H1 (cell line): ENCODE measurements around the gene EEF1AKMT2. TPM values are rescaled to one million over a fixed set of nuclear protein-coding genes. Genes with fewer than 3 reads are reported as not detected.

Experiments
- CTCF ChIA-PET: fragments of 300-600 bp; sonication (Branson Sonifier 250); formaldehyde crosslinking; loops from one replicate; lab custom pipeline; 2021; ENCODE audit not compliant: partially characterized antibody; lab: Charles Lee
- POLR2A ChIA-PET: fragments of 300-600 bp; sonication (Branson Sonifier 250); formaldehyde crosslinking; loops from one replicate; lab custom pipeline; 2021; ENCODE audit warnings: inconsistent platforms; ENCODE audit not compliant: partially characterized antibody; lab: Charles Lee
- DNase-seq, 2 experiments: peaks; one replicate each; pipeline versions ENCODE4 v3.0.0 to v3.0.0-alpha.2; 2010 to 2022; ENCODE audit warnings: low spot score in 2 of 2, low read depth in 1 of 2, mixed read lengths in 1 of 2
- FAIRE-seq: peaks from 2 replicates; lab custom pipeline; 2011; peaks lifted over from hg19 to GRCh38; lab: Jason Lieb, UNC
- H2AFZ ChIP-seq: 2 replicates; pipeline ENCODE4 v1.8.1; 2012; ENCODE audit warnings: low read length, inconsistent platforms
- H2AK5ac ChIP-seq: 2 replicates; pipeline ENCODE4 v1.6.1; 2013; ENCODE audit warnings: low read depth, low read length
- H2BK120ac ChIP-seq: replicated peaks from 2 replicates; pipeline ENCODE3; 2013; ENCODE audit warnings: low read depth, low read length, inconsistent platforms
- H2BK12ac ChIP-seq: 2 replicates; pipeline ENCODE4 v1.6.1; 2013; ENCODE audit warnings: low read depth, low read length
- H2BK15ac ChIP-seq: 2 replicates; pipeline ENCODE4 v1.6.1; 2013; ENCODE audit warnings: low read length
- H2BK20ac ChIP-seq: 2 replicates; pipeline ENCODE4 v1.6.1; 2013; ENCODE audit warnings: low read length
- H2BK5ac ChIP-seq: 2 replicates; pipeline ENCODE4 v1.6.1; 2013; ENCODE audit warnings: low read depth, low read length
- H3K14ac ChIP-seq: 2 replicates; pipeline ENCODE4 v1.6.1; 2013; ENCODE audit warnings: inconsistent platforms; ENCODE audit not compliant: insufficient read length
- H3K18ac ChIP-seq: 2 replicates; pipeline ENCODE4 v1.6.1; 2013; ENCODE audit warnings: low read length; ENCODE audit errors: extremely low read depth
- H3K23ac ChIP-seq: 2 replicates; pipeline ENCODE4 v1.6.1; 2013; ENCODE audit warnings: inconsistent platforms; ENCODE audit not compliant: insufficient read length
- H3K23me2 ChIP-seq: 2 replicates; pipeline ENCODE4 v1.6.1; 2013; ENCODE audit warnings: low read depth, low read length
- H3K27ac ChIP-seq: 2 replicates; pipeline ENCODE4 v1.6.1; 2011; ENCODE audit warnings: low read depth, low read length, inconsistent platforms
- H3K27me3 ChIP-seq, 4 experiments: replicated peaks in 1 of 4; 1 replicate in 1 of 4; 2 replicates in 3 of 4; pipeline versions ENCODE4 v1.6.1 to v1.8.1; 2011 to 2013; ENCODE audit warnings: low read length in 3 of 4, mild to moderate bottlenecking in 3 of 4, inconsistent platforms in 2 of 4, mixed read lengths in 2 of 4, moderate library complexity in 1 of 4; ENCODE audit not compliant: control insufficient read depth in 3 of 4, insufficient read depth in 3 of 4; ENCODE audit errors: extremely low read depth in 1 of 4
- H3K36me3 ChIP-seq, 4 experiments: 2 replicates each; pipeline versions ENCODE4 v1.6.1 to v1.8.1; 2011 to 2013; ENCODE audit warnings: mild to moderate bottlenecking in 4 of 4, low read length in 3 of 4, moderate library complexity in 2 of 4, control low read depth in 1 of 4, inconsistent platforms in 1 of 4; ENCODE audit not compliant: insufficient read depth in 4 of 4, control insufficient read depth in 2 of 4
- H3K4ac ChIP-seq: replicated peaks from 2 replicates; pipeline ENCODE3; 2013; ENCODE audit warnings: low read length, low read depth, mixed read lengths, inconsistent platforms; ENCODE audit not compliant: insufficient read length
- H3K4me1 ChIP-seq, 4 experiments: replicated peaks in 1 of 4; 1 replicate in 1 of 4; 2 replicates in 3 of 4; pipeline versions ENCODE4 v1.6.1 to v1.8.1; 2011 to 2013; ENCODE audit warnings: low read length in 3 of 4, inconsistent platforms in 2 of 4, mixed read lengths in 1 of 4; ENCODE audit not compliant: insufficient read depth in 4 of 4, control insufficient read depth in 3 of 4
- H3K4me2 ChIP-seq, 2 experiments: 2 replicates each; pipeline versions ENCODE4 v1.6.1 to v1.8.1; 2011 to 2013; ENCODE audit warnings: low read depth in 2 of 2, low read length in 2 of 2, control low read depth in 1 of 2, inconsistent platforms in 1 of 2, mild to moderate bottlenecking in 1 of 2; ENCODE audit not compliant: insufficient read depth in 1 of 2
- H3K4me3 ChIP-seq, 4 experiments: fragments of 200-600, 300-600 bp in 1 of 4; sonication (generic), shearing (Covaris generic), sonication (Bioruptor Twin) in 1 of 4; 2 replicates each; pipeline versions ENCODE4 v1.5.1 to v1.8.1; 2011 to 2016; ENCODE audit warnings: low read length in 4 of 4, low read depth in 3 of 4, control low read depth in 2 of 4, inconsistent platforms in 2 of 4, mild to moderate bottlenecking in 2 of 4, mixed read lengths in 1 of 4, moderate library complexity in 1 of 4; ENCODE audit not compliant: insufficient read depth in 2 of 4; ENCODE audit errors: extremely low read depth in 1 of 4
- H3K56ac ChIP-seq: replicated peaks from 2 replicates; pipeline ENCODE3; 2013; ENCODE audit warnings: low read depth, mild to moderate bottlenecking, mixed read lengths, low read length, inconsistent platforms; ENCODE audit not compliant: insufficient read length
- H3K79me1 ChIP-seq: 2 replicates; pipeline ENCODE4 v1.6.1; 2013; ENCODE audit warnings: low read depth, low read length, control low read depth
- H3K79me2 ChIP-seq, 2 experiments: 2 replicates each; pipeline versions ENCODE4 v1.6.1 to v1.8.1; 2012 to 2013; ENCODE audit warnings: low read length in 2 of 2, mild to moderate bottlenecking in 2 of 2, inconsistent platforms in 1 of 2; ENCODE audit not compliant: insufficient read depth in 2 of 2, control insufficient read depth in 1 of 2
- H3K9ac ChIP-seq, 4 experiments: replicated peaks in 1 of 4; 1 replicate in 1 of 4; 2 replicates in 3 of 4; pipeline versions ENCODE4 v1.6.1 to v1.8.1; 2011 to 2013; ENCODE audit warnings: low read depth in 3 of 4, low read length in 3 of 4, control low read depth in 2 of 4, mild to moderate bottlenecking in 2 of 4, moderate library complexity in 2 of 4, inconsistent platforms in 1 of 4; ENCODE audit errors: extremely low read depth in 1 of 4
- H3K9me3 ChIP-seq, 2 experiments: 2 replicates each; pipeline versions ENCODE4 v1.6.1 to v1.8.1; 2012 to 2013; ENCODE audit warnings: mild to moderate bottlenecking in 2 of 2, moderate library complexity in 2 of 2, control low read depth in 1 of 2, inconsistent platforms in 1 of 2, low read depth in 1 of 2, low read length in 1 of 2, mixed read lengths in 1 of 2; ENCODE audit not compliant: insufficient read depth in 2 of 2
- H4K20me1 ChIP-seq, 2 experiments: replicated peaks in 1 of 2; 2 replicates each; pipeline versions ENCODE3 to v1.8.1; 2011 to 2013; ENCODE audit warnings: inconsistent platforms in 2 of 2, low read length in 2 of 2, mild to moderate bottlenecking in 1 of 2; ENCODE audit not compliant: insufficient read depth in 2 of 2, control insufficient read depth in 1 of 2
- H4K5ac ChIP-seq: 2 replicates; pipeline ENCODE4 v1.6.1; 2013; ENCODE audit warnings: low read length, low read depth, mixed read lengths, inconsistent platforms; ENCODE audit not compliant: insufficient read length
- H4K8ac ChIP-seq: 2 replicates; pipeline ENCODE4 v1.8.0; 2013; ENCODE audit warnings: mild to moderate bottlenecking, moderate library complexity, low read length, inconsistent platforms; ENCODE audit not compliant: insufficient read depth; ENCODE audit errors: extremely low read depth
- H4K91ac ChIP-seq: replicated peaks from 2 replicates; pipeline ENCODE3; 2013; ENCODE audit warnings: low read length, mixed read lengths, inconsistent platforms; ENCODE audit not compliant: insufficient read length
- BCL11A ChIP-seq, 2 experiments: IDR thresholded peaks; one replicate each; pipeline ENCODE4 v1.6.1; 2011; ENCODE audit warnings: low read depth in 2 of 2, low read length in 2 of 2, mild to moderate bottlenecking in 2 of 2
- CHD2 ChIP-seq: IDR thresholded peaks from 2 replicates; pipeline ENCODE4 v1.6.1; 2012; ENCODE audit warnings: low read length, improper control_type of control experiment
- GABPA ChIP-seq: IDR thresholded peaks from 2 replicates; pipeline ENCODE4 v1.6.1; 2011; ENCODE audit warnings: mild to moderate bottlenecking, low read length, moderate library complexity, borderline replicate concordance; ENCODE audit not compliant: insufficient read depth
- JUND ChIP-seq: IDR thresholded peaks from 2 replicates; pipeline ENCODE4 v1.6.1; 2011; ENCODE audit warnings: mild to moderate bottlenecking, improper control_type of control experiment, low read length
- KDM4A ChIP-seq: IDR thresholded peaks from one replicate; pipeline ENCODE4 v1.7.1; 2012; ENCODE audit warnings: low read depth, mild to moderate bottlenecking, moderate library complexity, low read length, inconsistent platforms; ENCODE audit not compliant: severe bottlenecking
- KDM5A ChIP-seq: fragments of 200-600 bp; IDR thresholded peaks from 2 replicates; pipeline ENCODE4 v1.7.1; 2012; ENCODE audit warnings: mild to moderate bottlenecking, low read length, inconsistent platforms, mixed read lengths
- MAFK ChIP-seq: IDR thresholded peaks from 2 replicates; pipeline ENCODE4 v1.6.1; 2012; ENCODE audit warnings: low read depth, mild to moderate bottlenecking, improper control_type of control experiment, low read length
- NANOG ChIP-seq: IDR thresholded peaks from 2 replicates; pipeline ENCODE4 v1.6.1; 2011; ENCODE audit warnings: low read length, low read depth, mild to moderate bottlenecking, inconsistent platforms; ENCODE audit not compliant: insufficient read depth, poor library complexity, severe bottlenecking
- SP2 ChIP-seq: IDR thresholded peaks from 2 replicates; pipeline ENCODE4 v1.6.1; 2012; ENCODE audit warnings: mild to moderate bottlenecking, low read length, inconsistent platforms
- SUZ12 ChIP-seq: fragments of 200-600 bp; sonication (generic); IDR thresholded peaks from 2 replicates; pipeline ENCODE4 v1.6.1; 2012; ENCODE audit warnings: mild to moderate bottlenecking, inconsistent platforms, low read length, moderate library complexity, mixed read lengths
- TAF1 ChIP-seq: IDR thresholded peaks from 2 replicates; pipeline ENCODE4 v1.6.1; 2011; ENCODE audit warnings: mild to moderate bottlenecking, low read depth, low read length
- WGBS, 2 experiments: shearing (Covaris generic) in 1 of 2; methylation state at CpG; one replicate each; pipeline versions ENCODE4 v1.1.6 to v1.1.7; 2013 to 2015; ENCODE audit warnings: low lambda C conversion rate in 2 of 2, mixed read lengths in 2 of 2, inconsistent platforms in 1 of 2, low coverage in 1 of 2, missing lambda C conversion rate in 1 of 2; ENCODE audit not compliant: insufficient replicate concordance in 2 of 2, insufficient coverage in 1 of 2, insufficient read length in 1 of 2; ENCODE audit errors: extremely low coverage in 1 of 2, missing lambda C conversion rate in 1 of 2; 5-methylcytosine and 5-hydroxymethylcytosine counted together
- polyA plus RNA-seq, 7 experiments: library from polyadenylated mRNA; depleted of rRNA in 3 of 7; stranded (reverse) in 5 of 7; unstranded in 2 of 7; fragments of >200 nt in 5 of 7; fragments of 200-250 nt in 2 of 7; gene quantifications; 1 replicate in 5 of 7; 2 replicates in 1 of 7; 4 replicates in 1 of 7; pipeline versions ENCODE4 v1.2.1 to v1.2.3, GENCODE V29; 2011 to 2013; ENCODE audit warnings: missing spikeins in 2 of 7, mixed read lengths in 2 of 7
- total RNA-seq: library from RNA; stranded (reverse); fragmentation: NEBNext Ultra II Directional; extraction: Animal tissue kit (Norgen Biotek cat#: 25700); gene quantifications from 2 replicates; pipeline ENCODE4 v1.2.1, GENCODE V29; 2021
- TF ChIP-seq, protein P1 (sequence below): IDR thresholded peaks from 2 replicates; pipeline ENCODE4 v1.6.1; 2012; ENCODE audit warnings: low read length, inconsistent platforms

Gene EEF1AKMT2
- total and polyA plus RNA-seq, 2 of the 8 experiments (the other 6 are each of a cell fraction or from before 2014, with no cell fraction given): 9.8 to 26.8 TPM

DNA sequence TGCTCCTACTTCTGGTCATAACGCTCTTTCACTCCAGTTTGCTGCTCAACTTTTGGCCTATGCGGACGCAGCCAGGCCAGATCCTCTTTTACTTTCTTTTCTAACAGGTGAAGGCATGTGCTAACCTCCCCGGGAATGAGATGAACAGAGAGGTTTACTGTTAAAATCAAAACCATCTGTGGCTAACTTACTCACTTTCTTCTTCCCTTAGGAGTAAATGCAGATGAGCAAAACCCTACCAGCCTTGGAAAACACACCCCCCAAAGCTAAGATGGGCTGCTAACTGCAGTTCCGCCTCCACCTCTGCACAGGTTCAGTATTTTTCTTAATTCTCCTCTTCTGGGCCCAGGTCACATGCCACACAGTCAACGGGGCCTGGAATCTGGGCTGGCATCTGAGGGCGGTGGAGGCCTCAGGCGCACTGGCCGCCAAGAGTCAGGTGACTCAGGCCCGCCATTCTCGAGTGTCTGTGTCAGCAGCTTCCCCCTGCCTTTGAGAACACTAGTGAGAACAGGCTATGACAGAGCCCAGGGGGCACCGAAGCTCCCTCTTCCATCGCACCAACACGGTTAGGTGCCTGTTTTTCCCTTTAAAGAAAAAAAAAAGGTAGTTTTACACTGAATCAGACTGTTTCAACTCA is 58.6 kb downstream of the EEF1AKMT2 start:
- H2AFZ ChIP-seq: no peak overlapping the region
- no peak overlapping the region for H3K4me2 ChIP-seq
- H2BK15ac ChIP-seq: no peak overlapping the region
- H2BK12ac ChIP-seq: no peak overlapping the region
- H3K4me1 ChIP-seq: peaks cover 8 to 19% (median 11%) of the 10 kb centered on the region in 4 experiments
- WGBS, 2 experiments: 90% methylated on average over 14 of the region's 14 CpGs; no CpG with 5 or more reads in 1 of the 2 experiments
- H3K9me3 ChIP-seq: no peaks in the 10 kb centered on the region
- H3K79me2 ChIP-seq: peaks cover 0 to 14% of the 10 kb centered on the region in 2 experiments; a peak in 1 of 4 replicates
- H2BK20ac ChIP-seq: no peak overlapping the region
- no peaks in the 10 kb centered on the region for H3K23me2 ChIP-seq
- no peak overlapping the region for H3K14ac ChIP-seq
- no peaks in the 10 kb centered on the region; a peak in 1 of 7 replicates for H3K27me3 ChIP-seq
- H4K8ac ChIP-seq: peak overlapping the region; percentile 5; the same call in 1 of the 2 replicates
- FAIRE-seq: no peak
- ChIA-PET CTCF (interaction anchor here (0.5 to 10.3 kb wide), 8 partner anchors 8 to 167 kb away, joined by 3 to 86 read pairs (median 5); no protein-coding TSS in a partner anchor), POLR2A (no interaction called here)
- no peak overlapping the region for H2BK5ac ChIP-seq
- H3K4ac ChIP-seq: no peak overlapping the region
- H4K20me1 ChIP-seq: peaks cover 6 to 30% of the 10 kb centered on the region in 2 experiments
- H4K91ac ChIP-seq: no peak overlapping the region
- peaks cover 12% of the 10 kb centered on the region for H3K79me1 ChIP-seq
- no peak overlapping the region for H3K27ac ChIP-seq
- H3K4me3 ChIP-seq: no peak overlapping the region
- no peak overlapping the region for H3K9ac ChIP-seq
- no peak overlapping the region for H2BK120ac ChIP-seq
- no peaks in the 10 kb centered on the region for H3K36me3 ChIP-seq
- H3K23ac ChIP-seq: no peak overlapping the region
- H4K5ac ChIP-seq: no peak overlapping the region
- no peak overlapping the region for H3K56ac ChIP-seq
- no peak overlapping the region for H3K18ac ChIP-seq
- H2AK5ac ChIP-seq: no peak overlapping the region
- no peak for DNase-seq
- TF ChIP-seq BCL11A (IDR thresholded peaks at IDR 0.05; ENCODE audit: low read depth in 2 of 2, low read length in 2 of 2) (no peak), CHD2 (no peak), MAFK (no peak), TAF1 (no peak), JUND (no peak), KDM4A (no peak), SUZ12 (no peak), NANOG (no peak), KDM5A (no peak), GABPA (no peak), SP2 (no peak)
- TF ChIP-seq, protein P1, sequence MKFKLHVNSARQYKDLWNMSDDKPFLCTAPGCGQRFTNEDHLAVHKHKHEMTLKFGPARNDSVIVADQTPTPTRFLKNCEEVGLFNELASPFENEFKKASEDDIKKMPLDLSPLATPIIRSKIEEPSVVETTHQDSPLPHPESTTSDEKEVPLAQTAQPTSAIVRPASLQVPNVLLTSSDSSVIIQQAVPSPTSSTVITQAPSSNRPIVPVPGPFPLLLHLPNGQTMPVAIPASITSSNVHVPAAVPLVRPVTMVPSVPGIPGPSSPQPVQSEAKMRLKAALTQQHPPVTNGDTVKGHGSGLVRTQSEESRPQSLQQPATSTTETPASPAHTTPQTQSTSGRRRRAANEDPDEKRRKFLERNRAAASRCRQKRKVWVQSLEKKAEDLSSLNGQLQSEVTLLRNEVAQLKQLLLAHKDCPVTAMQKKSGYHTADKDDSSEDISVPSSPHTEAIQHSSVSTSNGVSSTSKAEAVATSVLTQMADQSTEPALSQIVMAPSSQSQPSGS: no peak
